Cerebellar nuclear complex (tissue), 1 donor: ENCODE data around the gene ACTL8.
"Not testable (repeated sequence)": the region's sequence is repeated elsewhere in the genome, so short reads cannot be mapped to it uniquely, and the experiment has no call there.

Source experiments
- DNase-seq, 2 experiments: peaks; one replicate each; lab custom pipeline; 2025; lab: John Stamatoyannopoulos, UW

ACTL8 gene

DNA sequence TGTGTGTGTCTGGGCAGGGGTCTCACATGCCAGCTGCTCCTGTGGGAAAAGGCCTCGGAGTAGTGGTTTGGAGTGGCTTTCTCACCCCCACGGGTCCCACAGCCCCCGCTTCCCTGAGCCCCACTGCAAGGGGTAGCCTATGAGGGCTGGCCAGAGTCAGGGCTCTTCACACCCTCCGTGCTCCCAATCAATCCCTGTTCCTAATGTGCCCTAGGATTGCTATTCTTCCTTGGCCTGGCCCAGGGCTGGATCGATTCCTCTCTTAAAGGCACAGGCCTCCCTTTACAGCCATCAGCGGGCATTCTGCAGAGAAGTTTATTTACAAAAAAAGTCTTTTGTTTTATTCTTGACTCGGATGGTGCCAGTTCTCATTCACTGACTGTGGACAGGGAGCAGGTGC lies 19.3 kb upstream of the ACTL8 start:
- DNase-seq, result no peak

DNA sequence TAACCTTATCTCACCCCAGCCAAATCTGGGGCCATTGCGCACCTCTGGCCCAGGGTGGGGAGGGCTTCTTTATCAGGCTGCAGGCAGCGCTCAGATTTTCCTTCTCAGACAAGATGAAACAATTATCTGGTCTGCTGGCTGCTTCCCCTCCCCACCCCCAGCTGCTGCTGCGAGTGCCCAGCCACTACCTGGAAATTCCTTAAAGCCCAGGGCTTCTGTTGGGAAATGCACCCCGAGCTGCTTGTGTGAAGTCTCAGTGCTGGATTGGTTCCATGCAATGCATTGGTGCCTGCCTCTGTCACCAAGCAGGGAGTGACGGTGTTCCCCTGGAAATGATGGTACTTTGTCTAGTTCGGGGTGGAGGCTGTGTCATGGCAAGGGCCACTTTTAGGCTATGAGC lies 18.5 kb upstream of the ACTL8 start:
- DNase-seq, result no peak

DNA sequence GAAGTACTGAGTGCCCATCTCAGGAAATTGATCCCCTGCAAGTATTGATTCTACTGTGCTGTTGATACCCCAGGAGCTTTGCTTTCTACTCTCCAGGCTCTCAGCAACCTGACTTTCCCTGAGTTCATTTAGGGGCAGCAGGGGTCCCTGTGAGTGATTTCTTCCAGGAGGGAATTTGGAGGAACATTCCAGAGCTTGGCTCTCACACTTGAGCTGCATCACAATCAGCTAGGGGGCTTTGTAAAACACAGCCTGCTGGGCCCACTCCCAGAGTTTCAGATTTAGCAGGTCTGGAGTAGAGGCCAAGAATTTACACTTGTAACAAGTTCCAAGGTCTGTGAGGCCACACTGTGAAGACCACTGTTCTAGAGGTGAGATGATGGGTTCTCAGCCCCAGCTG lies 16.1 kb upstream of the ACTL8 start:
- DNase-seq, result no peak

DNA sequence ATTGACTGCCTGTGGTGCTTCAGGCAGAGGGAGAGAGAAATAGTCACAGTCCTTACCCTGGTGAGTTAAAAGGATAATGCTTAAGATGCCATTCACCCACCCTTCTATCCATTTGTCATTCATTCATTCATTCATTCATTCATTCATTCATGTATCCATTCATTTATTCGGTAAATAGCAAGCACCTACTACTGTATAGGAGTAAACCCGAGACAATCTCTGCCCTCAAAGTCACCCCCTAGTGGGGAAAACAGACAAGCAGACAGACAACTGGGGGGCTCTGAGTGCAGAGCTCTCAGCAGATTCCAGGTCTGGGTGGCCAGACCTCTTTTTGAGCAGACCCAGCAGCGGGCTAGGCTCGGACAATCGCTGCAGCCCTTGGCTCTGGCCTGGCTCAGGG lies 14.1 kb upstream of the ACTL8 start:
- DNase-seq, result no peak

DNA sequence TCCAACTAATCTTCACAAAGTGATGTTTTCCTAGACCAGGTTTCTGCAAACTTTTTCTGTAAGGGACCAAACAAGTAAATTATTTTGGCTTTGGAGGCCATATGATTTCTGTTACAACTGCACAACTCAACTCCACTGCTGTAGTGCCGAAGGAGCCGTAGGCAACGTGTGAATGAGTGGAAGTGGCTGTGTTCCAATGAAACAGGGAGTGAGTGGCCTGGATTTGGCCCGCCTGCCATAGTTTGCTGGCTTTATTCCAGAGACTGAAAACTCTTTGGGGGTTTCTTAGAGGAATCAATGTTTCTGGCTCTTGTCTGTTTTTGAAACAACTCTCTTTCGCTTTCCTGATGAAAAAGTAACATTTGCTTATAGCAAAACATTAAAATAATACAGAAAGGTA lies 12.6 kb upstream of the ACTL8 start:
- no peak for DNase-seq

DNA sequence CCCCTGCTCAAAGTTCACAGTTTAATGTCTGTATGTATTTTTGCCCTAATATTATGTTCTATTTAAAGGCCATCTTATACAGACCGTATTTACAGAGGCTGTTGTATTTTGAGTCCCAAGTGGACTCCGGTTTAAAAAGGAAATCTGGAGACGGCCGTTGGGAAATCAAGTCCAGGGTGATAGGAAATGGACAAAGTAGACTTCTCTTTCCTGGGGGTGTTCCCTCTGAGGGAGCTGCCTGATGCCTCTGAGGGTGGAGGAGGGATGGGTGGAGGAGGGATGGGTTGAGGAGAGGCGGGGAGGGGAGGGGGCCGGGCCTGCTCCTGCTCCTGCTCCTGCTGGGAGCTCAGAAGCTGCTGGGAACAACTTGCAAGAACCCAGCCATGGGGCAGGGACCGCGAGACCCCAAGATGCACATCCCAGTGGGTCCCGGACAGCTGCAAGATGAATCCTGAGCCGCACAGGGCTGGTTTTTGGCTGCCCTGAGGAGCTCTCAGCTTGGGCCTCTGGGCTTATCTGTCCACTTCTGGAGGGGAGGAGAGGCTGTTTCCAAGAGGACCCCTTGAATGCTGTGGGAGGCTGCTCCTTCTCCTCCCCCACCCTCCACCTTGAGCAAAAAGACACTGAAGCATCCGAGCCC lies 12.0 kb upstream of the ACTL8 start:
- DNase-seq, result no peak

DNA sequence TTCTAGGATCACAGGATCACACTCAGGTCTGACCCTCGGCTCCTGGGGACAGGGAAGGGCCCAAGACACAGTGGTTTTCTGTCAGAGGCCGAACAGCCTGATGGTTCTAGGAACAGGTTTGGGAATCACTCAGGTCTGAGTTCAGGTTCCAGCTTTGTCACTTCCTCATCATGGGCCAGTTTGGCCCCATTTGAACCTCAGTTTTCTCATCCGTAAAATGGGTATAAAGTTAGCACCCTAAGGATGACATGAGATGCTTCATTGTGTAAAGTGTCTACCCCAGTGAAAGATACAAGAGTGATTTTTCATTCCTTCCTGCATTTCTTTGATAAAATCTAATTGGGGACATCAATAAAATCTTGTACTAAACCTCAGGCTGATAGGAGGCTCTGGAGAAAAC lies 11.2 kb upstream of the ACTL8 start:
- DNase-seq, result no peak

DNA sequence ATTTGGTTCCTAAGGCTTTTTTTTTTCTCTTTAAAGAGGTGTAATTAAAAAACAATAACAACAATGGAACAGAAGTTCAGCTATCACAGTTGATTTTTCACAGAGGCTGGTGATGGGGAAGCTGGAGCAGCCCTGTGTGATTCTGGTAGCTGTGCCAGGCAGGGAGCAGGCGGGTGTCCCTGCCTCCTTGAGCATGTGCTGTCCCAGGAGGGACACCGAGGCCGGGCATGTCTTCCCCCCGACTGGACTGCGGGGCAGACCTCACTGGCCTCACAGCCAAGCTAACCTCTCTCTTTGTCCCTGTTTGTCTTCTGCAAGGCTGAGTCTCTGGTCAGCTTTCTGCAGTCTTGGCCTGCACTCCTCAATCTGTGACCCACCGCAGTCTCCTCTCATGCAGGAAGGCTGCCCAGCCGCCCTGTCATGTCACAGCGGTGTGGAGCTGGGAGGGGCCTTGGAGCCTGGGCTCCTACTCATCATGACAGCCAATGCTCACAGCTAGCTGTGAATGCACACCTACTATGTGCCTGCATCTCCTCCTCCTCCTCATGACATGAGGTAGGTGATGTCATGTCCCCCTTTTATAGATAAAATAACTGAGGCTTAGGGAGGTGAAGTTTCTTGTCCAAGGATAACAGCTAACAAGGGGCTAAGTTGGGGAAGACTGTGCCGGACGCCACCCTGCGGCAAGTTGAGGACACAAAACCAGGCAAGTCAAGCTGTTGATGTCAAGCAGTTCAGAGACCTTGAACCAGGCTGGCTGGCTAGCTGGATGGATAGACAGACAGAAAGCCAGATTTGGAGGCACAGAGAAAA lies 10.3 kb upstream of the ACTL8 start:
- DNase-seq, result no peak

DNA sequence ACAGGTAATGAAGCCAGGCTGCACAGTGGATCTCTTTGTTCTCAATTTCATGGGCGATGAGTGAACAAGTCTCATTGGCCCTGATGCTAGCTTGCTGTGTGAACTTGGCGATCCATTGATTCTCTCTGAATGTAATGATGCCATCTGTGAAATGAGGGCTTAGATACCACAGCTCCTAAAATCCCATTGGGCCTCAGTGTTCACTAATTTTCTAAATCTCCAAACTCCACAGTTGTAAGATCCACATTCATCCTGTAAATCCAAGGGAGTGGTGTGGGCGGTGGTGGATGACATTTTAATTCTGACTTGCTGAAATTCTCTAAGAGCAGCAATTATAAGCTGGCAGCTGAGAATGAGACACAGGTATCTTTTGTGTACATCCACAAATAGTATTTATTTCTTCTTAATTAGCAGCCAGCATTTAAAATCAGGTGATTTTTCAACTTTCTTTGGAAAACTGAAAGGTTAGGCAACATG lies 9.6 kb upstream of the ACTL8 start:
- no peak for DNase-seq

DNA sequence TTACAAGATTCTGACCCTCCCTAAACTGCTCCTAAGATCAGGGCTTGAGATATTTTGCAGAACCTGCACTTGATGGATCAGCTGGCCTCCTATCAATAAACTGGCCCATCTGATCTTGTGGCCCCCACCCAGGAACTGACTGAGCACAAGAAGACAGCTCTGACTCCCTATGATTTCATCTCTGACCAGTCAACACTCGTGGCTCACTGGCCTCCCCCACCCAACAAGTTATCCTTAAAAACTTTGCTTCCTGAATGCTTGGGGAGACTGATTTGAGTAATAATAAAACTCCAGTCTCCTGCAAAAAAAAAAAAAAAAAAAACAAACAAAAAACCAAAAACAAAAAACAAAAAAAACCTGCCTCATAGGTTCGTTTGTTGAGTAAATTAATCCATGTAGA lies 8.9 kb upstream of the ACTL8 start:
- not testable (repeated sequence) for DNase-seq

DNA sequence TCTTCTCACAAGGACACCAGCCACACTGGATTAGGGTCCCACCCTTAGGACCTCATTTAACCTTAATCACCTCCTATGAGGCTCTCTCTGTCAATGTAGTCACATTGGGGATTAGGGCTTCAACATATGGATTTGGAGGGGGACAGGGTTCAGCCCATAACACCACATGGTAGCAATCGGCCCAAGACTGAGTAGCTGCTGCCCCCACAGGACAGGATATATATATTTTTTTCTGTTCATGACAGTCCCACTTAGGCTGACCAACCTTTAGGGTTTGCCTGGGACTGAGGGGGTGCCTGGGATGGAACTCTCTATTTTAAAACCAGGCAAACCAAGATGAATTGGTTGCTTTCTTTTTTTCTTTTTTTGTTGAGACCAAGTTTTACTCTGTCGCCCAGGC lies 8.2 kb upstream of the ACTL8 start:
- no peak for DNase-seq

DNA sequence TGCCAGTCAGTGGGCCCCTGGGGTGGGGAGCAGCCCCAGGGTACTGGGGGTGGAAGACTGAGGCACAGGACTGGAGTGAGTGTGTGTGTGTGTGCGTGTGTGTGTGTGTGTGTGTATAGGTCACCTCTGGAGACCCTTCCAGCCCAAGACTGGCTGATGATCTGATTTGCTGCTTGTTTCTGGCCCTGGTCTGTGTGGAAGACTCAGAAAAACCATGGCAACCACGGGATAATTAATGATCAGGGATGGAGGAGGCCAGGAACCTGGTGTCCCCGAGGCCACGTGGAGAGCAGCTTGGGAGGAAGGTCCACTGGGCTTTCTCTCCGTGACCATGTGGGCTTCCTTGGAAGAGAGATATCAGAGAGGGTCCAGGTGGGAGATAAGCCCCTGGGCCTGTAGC lies 4.8 kb upstream of the ACTL8 start:
- no peak for DNase-seq

DNA sequence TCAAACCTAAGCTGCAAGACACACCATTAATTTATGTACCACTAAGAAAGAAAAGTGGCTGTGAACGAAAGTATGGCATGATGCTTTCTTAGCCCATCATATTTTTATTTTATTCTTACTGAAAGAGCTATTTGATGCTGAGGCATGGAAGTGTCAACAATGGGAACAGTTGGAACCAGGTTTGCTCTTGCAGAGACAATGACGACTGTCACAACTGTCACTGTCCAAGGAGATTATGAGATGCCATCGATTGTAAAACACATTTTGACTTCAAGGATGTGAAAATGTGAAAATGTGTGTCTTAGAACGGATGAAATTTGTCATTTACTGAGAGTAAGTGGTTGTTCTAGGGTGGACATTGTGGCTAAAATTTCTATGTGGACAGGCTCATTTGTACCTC lies 2.8 kb upstream of the ACTL8 start:
- no peak for DNase-seq

DNA sequence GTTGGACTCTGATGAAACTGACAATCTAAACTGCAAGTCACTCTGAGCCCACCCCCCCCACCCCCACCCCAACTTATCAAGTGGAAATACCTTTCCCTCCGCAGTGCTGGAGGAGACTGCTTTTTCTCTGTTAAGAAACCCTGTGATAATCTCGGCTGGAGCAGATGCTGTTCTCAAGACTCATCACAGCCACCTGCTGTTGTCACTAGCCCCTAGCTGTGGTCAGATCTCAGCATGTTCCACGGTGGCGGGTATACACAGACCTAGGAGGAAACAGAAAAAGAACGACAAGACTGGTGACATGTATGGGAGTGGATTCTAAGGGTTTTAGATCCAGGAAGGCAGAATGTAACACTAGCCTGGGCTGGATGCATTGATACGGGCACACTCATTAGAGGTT lies 2.3 kb downstream of the ACTL8 start:
- no peak for DNase-seq

DNA sequence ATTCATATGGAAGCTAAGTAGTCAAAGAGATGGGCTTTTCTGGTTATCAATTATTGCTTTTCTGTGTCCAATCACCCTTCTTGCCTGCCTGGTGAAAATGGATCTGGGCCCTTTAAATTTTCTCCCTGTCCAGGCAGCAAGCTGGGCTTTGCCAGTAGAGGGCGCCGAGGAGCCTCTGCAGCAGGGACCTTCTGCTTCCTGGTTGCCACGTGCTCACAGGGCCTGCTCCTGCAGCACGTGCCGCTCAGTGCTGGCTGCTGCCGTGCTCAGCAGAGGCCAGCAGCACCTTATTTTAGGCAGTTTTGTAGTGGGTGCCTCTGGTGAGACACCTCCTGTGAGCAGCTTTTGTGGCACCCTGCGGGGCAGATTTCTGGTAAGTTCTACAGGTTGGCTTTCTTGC lies 4.0 kb downstream of the ACTL8 start:
- no peak for DNase-seq

DNA sequence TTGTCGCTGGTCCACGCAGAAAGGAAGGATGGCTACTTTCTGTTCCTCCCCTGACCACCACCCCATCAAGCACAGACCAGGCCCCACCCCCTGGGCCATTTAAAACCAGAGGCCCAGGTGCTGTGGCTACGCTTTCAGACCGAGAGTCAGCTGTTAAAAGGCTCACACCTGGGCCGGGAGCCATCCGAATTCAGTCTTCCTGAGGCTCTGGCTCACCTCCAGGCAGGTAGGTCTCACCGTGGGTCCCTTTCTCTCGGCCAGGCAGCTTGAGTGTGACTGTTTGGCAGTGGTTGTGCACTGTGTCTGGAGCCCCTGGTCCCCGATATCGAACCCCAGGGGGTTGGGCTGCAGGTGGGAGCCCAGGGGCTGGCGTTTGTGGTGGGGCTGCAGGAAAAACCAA lies 7.2 kb downstream of the ACTL8 start:
- no peak for DNase-seq

DNA sequence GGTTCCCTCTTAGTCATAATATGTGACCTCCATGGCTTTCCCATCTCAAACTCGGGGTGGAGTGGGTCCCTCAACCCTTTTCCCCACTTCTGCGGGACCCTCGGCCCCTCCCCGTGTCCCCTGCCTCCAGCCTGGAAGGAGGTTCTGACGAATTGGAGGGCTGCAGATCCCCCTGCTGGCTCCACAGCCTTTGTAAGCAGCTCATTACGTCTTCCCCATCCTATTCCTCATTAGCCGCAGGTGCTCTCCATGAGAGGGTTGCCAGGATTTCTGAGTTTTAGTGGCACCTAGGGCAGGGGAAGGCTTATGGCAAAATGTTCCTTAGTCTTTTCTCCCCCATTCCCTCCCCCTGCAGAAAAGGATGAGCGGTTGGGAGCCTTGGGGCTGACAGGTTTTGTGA lies 8.3 kb downstream of the ACTL8 start:
- no peak for DNase-seq

DNA sequence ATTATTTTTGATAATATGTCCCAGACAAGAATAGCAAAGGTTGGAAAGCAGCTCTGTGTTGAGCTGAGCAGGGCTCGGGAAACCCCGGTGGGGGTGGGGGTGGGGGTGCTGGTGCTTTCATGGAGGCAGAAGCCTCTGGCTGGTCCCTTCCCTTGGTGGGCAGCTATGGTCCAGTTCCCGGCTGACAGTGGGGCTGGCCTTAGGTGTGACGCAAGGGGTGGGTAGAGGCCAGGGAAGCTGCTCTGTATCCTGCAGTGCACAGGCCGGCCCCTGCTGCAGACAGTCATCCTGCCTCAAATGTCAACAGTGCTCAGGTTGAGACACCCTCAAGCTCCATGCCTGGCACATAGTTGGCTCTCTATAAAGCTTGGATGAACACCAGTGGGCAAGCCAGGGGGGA lies 8.9 kb downstream of the ACTL8 start:
- DNase-seq, result no peak

DNA sequence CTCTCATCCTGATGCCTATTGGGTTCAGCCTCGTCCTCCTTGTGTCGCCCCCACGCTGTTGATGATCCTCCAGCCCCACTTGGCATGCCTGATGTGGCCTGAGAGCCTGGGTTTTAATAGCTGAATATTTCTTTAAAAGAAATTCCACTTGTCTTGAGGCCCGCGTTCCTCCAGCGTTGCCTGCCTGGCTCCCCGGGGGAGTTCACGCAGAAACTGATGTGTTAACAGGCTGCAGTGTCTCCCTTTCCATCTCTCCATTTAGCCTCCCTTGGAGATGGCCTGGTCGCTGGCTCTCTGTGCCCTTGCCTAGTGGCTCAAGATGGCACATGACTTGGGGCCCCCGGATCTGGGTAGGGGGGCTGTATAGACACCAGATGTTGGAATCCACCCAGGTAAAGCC lies 9.5 kb downstream of the ACTL8 start:
- DNase-seq, result no peak

DNA sequence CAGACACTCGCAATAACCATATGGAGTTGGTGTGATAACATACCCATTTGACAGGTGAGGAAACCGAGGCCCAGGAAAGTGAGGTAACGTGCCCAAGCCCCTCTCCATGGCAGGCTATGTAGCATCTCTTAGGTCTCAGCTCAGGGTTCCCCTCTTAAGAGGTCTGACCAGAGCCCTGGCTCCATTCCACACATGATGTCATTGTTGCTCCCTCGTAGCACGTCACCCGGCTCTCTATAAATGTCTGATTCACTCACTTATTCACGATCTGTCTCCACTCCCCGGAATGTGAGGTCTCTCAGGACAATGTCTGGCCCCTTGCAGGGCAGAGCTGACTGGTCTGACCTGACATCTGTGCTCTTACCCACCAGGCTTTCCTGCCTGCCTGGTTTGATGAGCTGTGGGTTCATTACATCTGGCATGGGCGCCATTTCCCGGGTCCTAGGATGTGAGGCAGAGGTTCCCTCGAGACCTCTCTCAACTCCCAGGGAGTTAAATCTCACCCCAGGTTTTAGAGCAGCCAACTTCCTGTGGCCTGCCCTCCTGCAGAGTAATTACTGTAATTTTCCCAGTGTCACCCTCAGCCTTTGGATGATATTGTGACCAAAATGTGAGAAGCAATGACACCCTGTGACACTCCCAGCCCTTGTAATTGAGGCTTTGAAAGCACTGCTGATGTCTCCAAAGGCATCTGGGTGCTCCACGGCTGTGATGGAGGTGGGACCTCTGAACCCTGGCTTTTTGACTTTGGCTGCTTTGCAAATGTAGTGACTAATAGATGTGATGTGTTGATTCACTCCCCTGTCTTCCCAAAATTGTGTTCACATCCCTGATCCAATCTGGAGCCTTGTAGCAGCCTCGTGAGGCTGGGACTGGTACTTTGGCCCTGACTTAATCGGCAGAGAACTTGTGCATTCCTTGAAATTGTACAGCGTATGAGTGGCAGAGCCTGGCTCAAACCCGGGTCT lies 10.6 kb downstream of the ACTL8 start:
- DNase-seq, result no peak

DNA sequence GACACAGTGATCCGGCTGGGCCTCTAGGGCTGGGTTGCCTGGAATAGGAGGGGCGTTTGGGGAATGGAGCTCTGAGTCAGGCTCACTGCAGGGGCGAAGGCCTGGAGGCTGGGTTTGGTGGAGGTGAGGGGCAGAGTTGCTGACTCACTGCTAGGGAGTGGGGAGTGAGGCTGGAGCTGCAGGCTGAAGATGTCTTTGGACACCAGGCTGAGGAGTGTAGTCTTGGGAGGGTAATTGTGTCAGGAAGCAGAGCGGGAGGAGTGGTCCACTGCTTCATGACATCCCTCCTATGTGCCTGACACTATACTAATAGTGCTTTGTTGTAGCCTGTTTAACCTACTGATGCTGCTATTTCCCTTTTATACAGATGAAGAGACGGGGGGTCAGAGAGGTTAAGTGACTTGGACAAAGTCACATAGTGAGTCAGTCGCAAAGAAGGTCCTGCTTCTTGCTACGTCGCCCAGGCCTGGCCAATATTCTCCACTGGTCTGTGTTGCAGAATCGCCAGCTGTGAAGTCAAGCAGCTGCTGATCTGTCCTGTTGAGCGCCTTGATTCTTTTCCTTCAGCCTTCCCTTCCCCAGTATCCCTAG lies 13.6 kb downstream of the ACTL8 start:
- no peak for DNase-seq

DNA sequence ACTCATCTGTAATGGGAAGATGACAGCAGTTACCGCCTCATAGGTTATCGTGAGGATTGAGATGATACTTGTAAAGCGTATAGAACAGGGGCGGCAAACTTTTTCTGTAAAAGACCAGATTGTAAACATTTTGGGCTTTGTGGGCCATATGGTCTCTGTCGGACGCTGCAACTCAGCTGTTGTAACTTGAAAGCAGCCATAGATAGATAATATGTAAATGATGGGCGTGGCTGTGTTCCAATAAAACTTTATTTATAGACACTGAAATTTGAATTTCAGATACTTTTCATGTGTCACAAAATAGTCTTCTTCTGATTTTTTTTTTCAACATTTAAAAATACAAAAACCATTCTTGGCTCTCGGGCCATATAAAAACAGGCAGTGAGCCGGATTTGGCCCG lies 15.8 kb downstream of the ACTL8 start:
- DNase-seq, result no peak
